Measurements from ENCODE around the gene GFPT1.
"Not testable (repeated sequence)": the region's sequence is repeated elsewhere in the genome, so short reads cannot be mapped to it uniquely, and the experiment has no call there.

Gene GFPT1

GRCh38 chr2:69386789-69387734, at the start of gene GFPT1:
Gene GFPT1 (minus strand): TSS chr2:69387227. CDS start chr2:69387071, 156 bp downstream.
- peak; percentile 49 for DNase-seq (ENCODE audit: low read depth, low spot score)
- peak within 1 kb of the TSS; percentile 83 for H3K27ac ChIP-seq

GRCh38 chr2:69436596-69436937, 49.5 kb upstream of the GFPT1 start:
- H3K27ac ChIP-seq, result peak overlapping the region; percentile 87
- DNase-seq (ENCODE audit: low read depth, low spot score), result no peak

GRCh38 chr2:69434753-69435152, 47.7 kb upstream of the GFPT1 start:
- DNase-seq (ENCODE audit: low read depth, low spot score), result no peak
- H3K27ac ChIP-seq, result no peak overlapping the region

GRCh38 chr2:69429491-69430183, 42.6 kb upstream of the GFPT1 start:
- H3K27ac ChIP-seq, result no peak overlapping the region
- no peak for DNase-seq (ENCODE audit: low read depth, low spot score)

- H3K27ac ChIP-seq, result no peak overlapping the region
- DNase-seq (ENCODE audit: low read depth, low spot score), result no peak
These were observed 42.0 kb upstream of the GFPT1 start for GRCh38 chr2:69428981-69429380.

GRCh38 chr2:69424419-69424818, 37.4 kb upstream of the GFPT1 start:
- H3K27ac ChIP-seq, result no peak overlapping the region
- DNase-seq (ENCODE audit: low read depth, low spot score), result no peak

- no peak for DNase-seq (ENCODE audit: low read depth, low spot score)
These were observed 35.2 kb upstream of the GFPT1 start for GRCh38 chr2:69422198-69422597.

GRCh38 chr2:69419111-69419510, 32.1 kb upstream of the GFPT1 start:
- DNase-seq (ENCODE audit: low read depth, low spot score); H3K27ac ChIP-seq: not testable (repeated sequence)

More at GRCh38 chr2:69422198-69422597, 35.2 kb upstream of the GFPT1 start:
- H3K27ac ChIP-seq, result no peak overlapping the region

- H3K27ac ChIP-seq, result no peak overlapping the region
- DNase-seq (ENCODE audit: low read depth, low spot score), result no peak
These were observed 29.1 kb upstream of the GFPT1 start for GRCh38 chr2:69416147-69416546.

GRCh38 chr2:69411120-69411519, 24.1 kb upstream of the GFPT1 start:
- DNase-seq (ENCODE audit: low read depth, low spot score), result no peak
- H3K27ac ChIP-seq, result no peak overlapping the region

GRCh38 chr2:69405306-69405705, 18.3 kb upstream of the GFPT1 start:
- no peak overlapping the region for H3K27ac ChIP-seq
- no peak for DNase-seq (ENCODE audit: low read depth, low spot score)

GRCh38 chr2:69400121-69400520, 13.1 kb upstream of the GFPT1 start:
- DNase-seq (ENCODE audit: low read depth, low spot score), result no peak
- H3K27ac ChIP-seq, result no peak overlapping the region

- no peak for DNase-seq (ENCODE audit: low read depth, low spot score)
- H3K27ac ChIP-seq, result no peak overlapping the region
These were observed 10.2 kb upstream of the GFPT1 start for GRCh38 chr2:69397234-69397633.

- no peak overlapping the region for H3K27ac ChIP-seq
- DNase-seq (ENCODE audit: low read depth, low spot score), result no peak
These were observed 8.8 kb upstream of the GFPT1 start for GRCh38 chr2:69395866-69396265.

- no peak overlapping the region for H3K27ac ChIP-seq
- no peak for DNase-seq (ENCODE audit: low read depth, low spot score)
These were observed 6.9 kb upstream of the GFPT1 start for GRCh38 chr2:69393963-69394362.

GRCh38 chr2:69390471-69390870, 3.4 kb upstream of the GFPT1 start:
- no peak overlapping the region for H3K27ac ChIP-seq
- DNase-seq (ENCODE audit: low read depth, low spot score), result no peak

GRCh38 chr2:69390001-69390400, 3.0 kb upstream of the GFPT1 start:
- no peak overlapping the region for H3K27ac ChIP-seq
- DNase-seq (ENCODE audit: low read depth, low spot score), result no peak

- H3K27ac ChIP-seq, result no peak overlapping the region
- no peak for DNase-seq (ENCODE audit: low read depth, low spot score)
These were observed 2.2 kb upstream of the GFPT1 start for GRCh38 chr2:69389271-69389670.

GRCh38 chr2:69387770-69388481, 899 bp upstream of the GFPT1 start:
- no peak for DNase-seq (ENCODE audit: low read depth, low spot score)
- peak overlapping the region; percentile 83 for H3K27ac ChIP-seq

GRCh38 chr2:69386360-69386759, 667 bp downstream of the GFPT1 start:
- H3K27ac ChIP-seq, result peak overlapping the region; percentile 83
- DNase-seq (ENCODE audit: low read depth, low spot score), result no peak

All from epithelial cell of prostate (primary cell).